GM19395 (cell line): Measurements from ENCODE around the gene RSRC2.

ENCODE experiments used
- ATAC-seq: cut with Tn5 transposase; IDR thresholded peaks from one replicate; pipeline ENCODE4 v1.9.1; 2021; ENCODE audit warnings: mild to moderate bottlenecking, moderate library complexity; ENCODE audit not compliant: unreplicated experiment

RSRC2 gene

DNA sequence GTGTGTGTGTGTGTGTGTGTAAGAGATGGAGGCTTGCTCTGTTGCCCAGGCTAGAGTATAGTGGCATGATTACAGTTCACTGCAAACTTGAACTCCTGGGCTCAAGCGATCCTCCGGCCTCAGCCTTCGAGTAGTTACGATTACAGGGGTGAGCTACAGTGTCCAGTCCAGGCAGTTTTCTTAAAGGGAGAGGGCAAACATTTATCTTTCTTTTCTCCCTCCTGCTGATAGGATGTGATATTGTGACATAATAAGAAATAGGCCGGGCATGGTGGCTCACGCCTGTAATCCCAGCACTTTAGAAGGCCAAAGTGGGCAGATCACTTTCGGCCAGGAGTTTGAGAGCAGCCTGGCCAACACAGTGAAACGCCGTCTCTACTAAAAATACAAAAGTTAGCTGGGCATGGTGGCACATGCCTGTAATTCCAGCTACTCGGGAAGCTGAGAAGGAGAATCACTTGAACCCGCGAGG is 72.5 kb downstream of the RSRC2 start:
- ATAC-seq: no peak
